Neutrophil (primary cell): ENCODE results near the gene WFDC5.

ENCODE experiments used
- H3K27ac ChIP-seq: fragments of 200-600 bp; sonication (generic); 2 replicates; pipeline ENCODE4 v1.5.1; 2016; ENCODE audit warnings: mild to moderate bottlenecking, moderate library complexity
- H3K27me3 ChIP-seq: fragments of 200-600 bp; sonication (generic); 2 replicates; pipeline ENCODE4 v1.6.0; 2016; ENCODE audit warnings: mild to moderate bottlenecking
- H3K36me3 ChIP-seq: fragments of 200-600 bp; sonication (generic); 2 replicates; pipeline ENCODE4 v1.5.1; 2017
- H3K4me1 ChIP-seq, 2 experiments: fragments of 200-600 bp in 1 of 2; sonication (generic) in 1 of 2; 1 replicate in 1 of 2; 2 replicates in 1 of 2; pipeline versions ENCODE4 v1.5.1 to v1.6.1; 2013 to 2016; ENCODE audit warnings: low read depth in 1 of 2, low read length in 1 of 2, mild to moderate bottlenecking in 1 of 2, moderate library complexity in 1 of 2; ENCODE audit not compliant: control insufficient read depth in 1 of 2, insufficient read depth in 1 of 2
- H3K4me3 ChIP-seq, 2 experiments: fragments of 200-600 bp in 1 of 2; sonication (generic) in 1 of 2; 1 replicate in 1 of 2; 2 replicates in 1 of 2; pipeline ENCODE4 v1.5.1; 2013 to 2016; ENCODE audit warnings: low read depth in 1 of 2, low read length in 1 of 2, mild to moderate bottlenecking in 1 of 2, moderate library complexity in 1 of 2
- H3K9me3 ChIP-seq: fragments of 200-600 bp; sonication (generic); 2 replicates; pipeline ENCODE4 v1.5.1; 2016
- CTCF ChIP-seq: fragments of 200-600 bp; sonication (generic); IDR thresholded peaks from 2 replicates; pipeline ENCODE4 v1.5.1; 2016; ENCODE audit warnings: antibody characterized with exemption

Gene WFDC5

GRCh38 chr20:45100563-45101245 lies 14.3 kb downstream of the WFDC5 start, which contains the start of gene KCNS1:
Gene KCNS1 (minus strand): TSS chr20:45101127. CDS start chr20:45099236, 1,891 bp downstream.
- peaks cover 89% of the 10 kb centered on the region for H3K27me3 ChIP-seq
- no peak for TF ChIP-seq CTCF
- no peaks in the 10 kb centered on the region for H3K36me3 ChIP-seq
- H3K4me3 ChIP-seq, result no peak within 1 kb of the TSS
- H3K4me1 ChIP-seq, result peaks cover 13 to 15% of the 10 kb centered on the region in 2 experiments
- H3K27ac ChIP-seq, result no peak within 1 kb of the TSS
- no peaks in the 10 kb centered on the region for H3K9me3 ChIP-seq

DNA sequence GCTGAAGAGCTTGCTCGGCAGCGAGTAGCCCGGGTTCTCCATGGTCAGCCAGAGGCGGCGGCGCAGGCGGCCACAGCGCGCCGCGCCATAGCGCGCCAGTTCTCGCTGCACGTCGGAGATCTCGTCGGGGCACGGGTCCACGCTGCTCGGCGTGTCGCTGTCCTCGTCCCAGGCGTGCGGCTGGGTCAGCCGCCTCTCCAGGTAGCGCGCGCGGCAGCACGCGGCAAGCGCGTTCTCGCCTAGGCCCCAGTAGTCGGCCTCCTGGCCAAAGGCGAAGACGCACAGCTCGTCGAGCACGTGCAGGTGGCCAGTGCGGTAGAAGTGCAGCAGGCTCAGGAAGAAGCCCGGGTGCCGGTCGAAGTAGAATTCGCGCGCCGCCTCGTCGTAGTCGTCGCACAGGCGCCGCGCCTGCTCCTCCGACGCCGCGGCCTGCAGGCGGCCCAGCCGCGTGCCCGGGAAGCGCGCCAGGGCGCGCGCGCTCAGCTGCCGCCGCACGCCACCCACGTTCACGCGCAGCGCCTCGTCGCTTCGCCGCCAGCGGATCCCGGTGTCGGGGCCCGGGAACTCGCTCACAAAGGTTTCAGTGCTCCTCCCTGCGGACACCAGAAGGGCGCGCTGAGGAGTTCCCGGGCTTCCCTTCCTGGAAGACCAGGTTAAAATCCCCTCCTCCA lies 16.7 kb downstream of the WFDC5 start:
- Histone ChIP-seq H3K36me3 (peaks cover 16% of the 10 kb centered on the region), H3K27me3 (peaks cover 73% of the 10 kb centered on the region), H3K4me1 (peaks cover 13 to 15% of the 10 kb centered on the region in 2 experiments), H3K27ac (no peak overlapping the region), H3K9me3 (no peaks in the 10 kb centered on the region), H3K4me3 (peak overlapping the region; percentile 49 to 53)
- TF ChIP-seq CTCF, result no peak

DNA sequence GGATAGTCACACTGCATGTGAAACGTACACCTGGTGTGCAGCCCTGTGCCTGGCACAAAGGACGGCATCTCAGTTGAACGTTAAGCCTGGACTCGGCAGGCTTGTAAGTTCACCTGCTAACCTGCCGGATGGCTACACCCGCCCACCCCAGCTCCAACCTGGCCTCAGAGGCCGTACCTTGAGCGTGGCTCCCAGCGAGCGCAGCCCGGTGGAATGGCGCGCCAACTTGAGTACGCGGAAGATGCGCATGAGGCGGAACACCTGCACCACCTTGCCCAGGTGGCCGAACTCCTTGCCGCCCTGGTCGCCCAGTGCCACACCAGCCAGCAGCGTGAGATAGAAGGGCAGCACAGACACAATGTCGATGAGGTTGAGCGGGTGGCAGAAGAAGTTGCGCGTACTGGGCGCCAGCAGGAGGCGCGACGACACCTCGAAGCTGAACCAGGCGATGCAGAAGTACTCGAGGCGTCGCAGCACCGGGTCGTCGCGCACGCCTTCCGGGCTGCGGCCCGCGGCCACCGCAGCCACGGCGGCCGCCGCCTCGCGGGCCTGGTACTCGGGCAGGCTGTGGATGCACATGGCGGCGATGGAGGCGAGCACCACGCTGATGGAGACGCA lies 17.4 kb downstream of the WFDC5 start:
- H3K9me3 ChIP-seq, result no peaks in the 10 kb centered on the region
- H3K4me1 ChIP-seq, result peaks cover 13 to 15% of the 10 kb centered on the region in 2 experiments
- peaks cover 67% of the 10 kb centered on the region for H3K27me3 ChIP-seq
- H3K36me3 ChIP-seq, result peaks cover 22% of the 10 kb centered on the region
- H3K4me3 ChIP-seq, result peak overlapping the region; percentile 49 to 53
- TF ChIP-seq CTCF, result peak; percentile 36
- H3K27ac ChIP-seq, result no peak overlapping the region

DNA sequence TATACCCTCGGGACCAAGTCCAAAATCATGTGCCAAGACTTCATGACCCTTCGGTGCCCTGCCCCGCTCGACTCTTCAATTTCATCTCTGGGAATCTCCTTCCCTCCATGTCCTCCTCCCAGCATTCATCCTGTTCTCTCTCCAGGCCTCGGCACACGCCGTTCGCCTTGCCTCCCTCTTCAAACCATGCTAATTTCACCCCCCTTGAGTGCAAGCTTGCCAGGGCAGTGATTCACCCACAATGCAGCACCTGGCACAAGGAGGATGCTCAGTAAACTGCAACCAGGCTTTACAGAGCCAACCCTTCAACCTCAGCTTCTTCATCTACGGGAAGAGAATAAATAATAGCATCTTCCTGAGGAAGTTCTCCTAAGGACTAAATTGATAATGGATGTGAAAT lies 18.2 kb downstream of the WFDC5 start:
- Histone ChIP-seq H3K9me3 (no peaks in the 10 kb centered on the region), H3K4me3 (no peak overlapping the region), H3K27me3 (peaks cover 59% of the 10 kb centered on the region), H3K36me3 (peaks cover 30% of the 10 kb centered on the region), H3K27ac (no peak overlapping the region), H3K4me1 (peaks cover 13 to 15% of the 10 kb centered on the region in 2 experiments)
- no peak for TF ChIP-seq CTCF

GRCh38 chr20:45095805-45096238 lies 19.2 kb downstream of the WFDC5 start:
- H3K9me3 ChIP-seq, result no peaks in the 10 kb centered on the region
- TF ChIP-seq CTCF, result no peak
- peaks cover 12 to 13% of the 10 kb centered on the region in 2 experiments for H3K4me1 ChIP-seq
- H3K27ac ChIP-seq, result no peak overlapping the region
- peaks cover 38% of the 10 kb centered on the region for H3K36me3 ChIP-seq
- peaks cover 49% of the 10 kb centered on the region for H3K27me3 ChIP-seq
- H3K4me3 ChIP-seq, result no peak overlapping the region
